ENCODE data around the gene UBAP2. TPM values are rescaled to one million over a fixed set of nuclear protein-coding genes. Genes with fewer than 3 reads are reported as not detected.

The UBAP2 gene
- total RNA-seq, 3 donors from 2014 or later (not counting 1 experiment from before 2014, with no cell fraction given) = 30.2 to 34.4 (median 31.1) TPM

GRCh38 chr9:33877727-33878489, 170.8 kb downstream of the UBAP2 start:
- Histone ChIP-seq H3K36me3 (ENCODE audit: control insufficient read depth, insufficient read depth, low read length) (no peaks in the 10 kb centered on the region), H3K9me3 (ENCODE audit: control insufficient read depth, insufficient read depth, low read length) (no peaks in the 10 kb centered on the region), H3K4me1 (ENCODE audit: control insufficient read depth, insufficient read depth, low read length) (no peaks in the 10 kb centered on the region), H3K27me3 (ENCODE audit: control insufficient read depth, insufficient read depth, low read length) (no peaks in the 10 kb centered on the region), H3K4me3 (ENCODE audit: low read length) (no peak overlapping the region), H3K27ac (ENCODE audit: low read length) (no peak overlapping the region)
- intact Hi-C loops (cut with micrococcal nuclease) = no loop called here
- 95% methylated on average over 7 of the region's 10 CpGs for WGBS (ENCODE audit: insufficient coverage)
- TF ChIP-seq, protein P1, sequence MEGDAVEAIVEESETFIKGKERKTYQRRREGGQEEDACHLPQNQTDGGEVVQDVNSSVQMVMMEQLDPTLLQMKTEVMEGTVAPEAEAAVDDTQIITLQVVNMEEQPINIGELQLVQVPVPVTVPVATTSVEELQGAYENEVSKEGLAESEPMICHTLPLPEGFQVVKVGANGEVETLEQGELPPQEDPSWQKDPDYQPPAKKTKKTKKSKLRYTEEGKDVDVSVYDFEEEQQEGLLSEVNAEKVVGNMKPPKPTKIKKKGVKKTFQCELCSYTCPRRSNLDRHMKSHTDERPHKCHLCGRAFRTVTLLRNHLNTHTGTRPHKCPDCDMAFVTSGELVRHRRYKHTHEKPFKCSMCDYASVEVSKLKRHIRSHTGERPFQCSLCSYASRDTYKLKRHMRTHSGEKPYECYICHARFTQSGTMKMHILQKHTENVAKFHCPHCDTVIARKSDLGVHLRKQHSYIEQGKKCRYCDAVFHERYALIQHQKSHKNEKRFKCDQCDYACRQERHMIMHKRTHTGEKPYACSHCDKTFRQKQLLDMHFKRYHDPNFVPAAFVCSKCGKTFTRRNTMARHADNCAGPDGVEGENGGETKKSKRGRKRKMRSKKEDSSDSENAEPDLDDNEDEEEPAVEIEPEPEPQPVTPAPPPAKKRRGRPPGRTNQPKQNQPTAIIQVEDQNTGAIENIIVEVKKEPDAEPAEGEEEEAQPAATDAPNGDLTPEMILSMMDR (IDR thresholded peaks at IDR 0.05) = no peak
- H3K36me3 Mint-ChIP-seq = no peaks in the 10 kb centered on the region
- peaks cover 26 to 40% of the 10 kb centered on the region in 2 donors for H3K4me1 Mint-ChIP-seq
- no peaks in the 10 kb centered on the region for H3K27me3 Mint-ChIP-seq (ENCODE audit: low read depth in 2 of 2)
- no peak overlapping the region for H3K4me3 Mint-ChIP-seq
- no peak for DNase-seq
- peak overlapping the region; percentile 12 to 65 for H3K27ac Mint-ChIP-seq
- no peak for ATAC-seq
- H3K9me3 Mint-ChIP-seq = no peaks in the 10 kb centered on the region

Other genes starting within 250 kb of the UBAP2 start
- gene UBE2R2, start 231.7 kb downstream of the UBAP2 start, total RNA-seq = 10 to 100 TPM; 31.2 to 36.0 (median 31.9) TPM
- gene DCAF12, start 77.8 kb upstream of the UBAP2 start, total RNA-seq = 10 to 100 TPM; 14.9 to 24.3 (median 21.3) TPM
- gene UBAP1, start 130.2 kb upstream of the UBAP2 start, total RNA-seq = 10 to 100 TPM; 43.6 to 59.3 (median 49.7) TPM

Measured in natural killer cell (primary cell).